Erythroblast (primary cell): ENCODE measurements around the gene PARP12.

Experiments
- GATA1 ChIP-seq: IDR thresholded peaks from 2 replicates; pipeline ENCODE4 v1.6.1; 2011; ENCODE audit warnings: low read depth, mild to moderate bottlenecking, control low read depth, low read length, moderate library complexity
- POLR2A ChIP-seq: IDR thresholded peaks from 2 replicates; pipeline ENCODE4 v1.6.1; 2011; ENCODE audit warnings: mild to moderate bottlenecking, low read length

GRCh38 chr7:140044251-140044650 lies 18.5 kb downstream of the PARP12 start:
- TF ChIP-seq POLR2A, result no peak
- TF ChIP-seq GATA1, result no peak
